ENCODE results near the gene SMIM21. TPM values are rescaled to one million over a fixed set of nuclear protein-coding genes. Genes with fewer than 3 reads are reported as not detected.
A peak's percentile ranks its signal among the peaks of the same experiment; 100 is the strongest.

SMIM21 gene
- total and polyA plus RNA-seq, 9 donors = not detected

DNA sequence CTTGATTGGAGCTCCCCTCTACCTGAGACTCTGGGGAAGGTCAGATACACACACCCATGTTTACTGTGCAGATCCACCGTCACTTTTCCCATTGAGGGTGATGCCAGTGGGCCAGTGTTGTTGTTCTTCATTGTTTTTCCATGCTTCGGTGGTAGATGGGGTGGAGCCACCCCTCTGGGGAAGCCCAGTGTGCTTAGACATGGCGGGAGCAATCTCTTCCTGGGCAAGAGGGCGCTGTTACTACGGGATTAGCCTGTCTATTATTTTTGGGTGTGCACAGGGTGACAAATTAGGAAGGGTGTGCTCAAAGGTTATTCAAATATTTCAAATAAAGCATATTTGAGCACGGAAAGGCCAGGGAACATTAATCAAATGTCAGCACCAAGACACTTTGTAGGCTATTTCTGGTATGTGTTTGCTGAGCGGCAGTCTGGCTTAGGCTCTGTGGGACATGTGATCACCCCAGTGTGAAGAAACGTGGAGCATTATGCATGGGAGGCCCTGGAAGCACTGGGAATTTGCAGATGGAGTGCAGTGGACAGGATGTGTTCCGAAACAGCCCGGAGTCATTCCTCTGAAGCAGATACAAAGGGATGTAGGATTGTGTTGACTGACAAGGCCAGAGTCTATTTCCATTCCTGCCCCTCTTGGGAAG lies 34.8 kb upstream of the SMIM21 start:
- Histone ChIP-seq H3K36me3 (ENCODE audit: control insufficient read depth, insufficient read depth, low read length) (no peaks in the 10 kb centered on the region), H3K27me3 (ENCODE audit: control insufficient read depth, insufficient read depth, low read length) (no peaks in the 10 kb centered on the region), H3K9me3 (replicated peaks; ENCODE audit: control insufficient read depth, low read depth, low read length) (peaks cover 3% of the 10 kb centered on the region), H3K4me3 (ENCODE audit: low read length) (no peak overlapping the region), H3K4me1 (ENCODE audit: control insufficient read depth, insufficient read depth, low read length) (no peaks in the 10 kb centered on the region), H3K27ac (ENCODE audit: low read length) (no peak overlapping the region)
- 53% methylated on average over 6 of the region's 10 CpGs for WGBS (ENCODE audit: insufficient coverage)
- DNase-seq = no peak

DNA sequence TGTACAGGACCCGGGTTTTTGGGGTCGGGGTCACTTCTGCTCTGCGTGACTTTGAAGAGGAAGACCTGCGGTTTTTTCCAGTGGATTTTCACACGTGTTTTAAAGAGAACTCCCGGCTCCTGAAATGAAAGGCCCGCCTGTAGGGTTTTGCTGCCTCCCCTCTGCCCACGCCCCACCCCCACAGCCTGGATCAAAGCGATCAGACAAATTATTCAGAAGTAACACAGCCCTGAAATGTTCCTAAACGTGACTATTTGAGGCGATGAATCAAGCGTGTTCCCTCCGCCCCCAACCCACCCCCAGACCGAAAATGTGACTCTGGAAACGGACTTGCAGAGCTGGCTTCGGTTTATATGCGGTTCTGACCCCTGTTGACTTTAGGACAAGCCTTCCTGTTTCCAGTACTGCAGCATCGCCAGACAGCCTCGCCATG lies 28.7 kb upstream of the SMIM21 start:
- Histone ChIP-seq H3K27ac (ENCODE audit: low read length) (peak overlapping the region; percentile 43), H3K36me3 (ENCODE audit: control insufficient read depth, insufficient read depth, low read length) (no peaks in the 10 kb centered on the region), H3K4me3 (ENCODE audit: low read length) (peak overlapping the region; percentile 30), H3K9me3 (replicated peaks; ENCODE audit: control insufficient read depth, low read depth, low read length) (peaks cover 3% of the 10 kb centered on the region), H3K27me3 (ENCODE audit: control insufficient read depth, insufficient read depth, low read length) (no peaks in the 10 kb centered on the region), H3K4me1 (ENCODE audit: control insufficient read depth, insufficient read depth, low read length) (peaks cover 15% of the 10 kb centered on the region)
- WGBS (ENCODE audit: insufficient coverage) = 12% methylated on average over 16 of the region's 19 CpGs
- DNase-seq = peak; percentile 29

GRCh38 chr18:75455249-75456198 lies 28.0 kb upstream of the SMIM21 start:
- Histone ChIP-seq H3K36me3 (ENCODE audit: control insufficient read depth, insufficient read depth, low read length) (no peaks in the 10 kb centered on the region), H3K4me1 (ENCODE audit: control insufficient read depth, insufficient read depth, low read length) (peaks cover 15% of the 10 kb centered on the region), H3K27ac (ENCODE audit: low read length) (peak overlapping the region; percentile 23), H3K27me3 (ENCODE audit: control insufficient read depth, insufficient read depth, low read length) (no peaks in the 10 kb centered on the region), H3K9me3 (replicated peaks; ENCODE audit: control insufficient read depth, low read depth, low read length) (peaks cover 3% of the 10 kb centered on the region), H3K4me3 (ENCODE audit: low read length) (peak overlapping the region; percentile 30)
- peak; percentile 72 for DNase-seq
- WGBS (ENCODE audit: insufficient coverage) = 3% methylated on average over 84 of the region's 84 CpGs

- WGBS (ENCODE audit: insufficient coverage) = 34% methylated on average over 11 of the region's 14 CpGs
- DNase-seq = peak; percentile 73
These were observed 26.7 kb upstream of the SMIM21 start for GRCh38 chr18:75454022-75454795.

GRCh38 chr18:75450906-75451305 lies 23.4 kb upstream of the SMIM21 start:
- Histone ChIP-seq H3K27ac (ENCODE audit: low read length) (no peak overlapping the region), H3K9me3 (replicated peaks; ENCODE audit: control insufficient read depth, low read depth, low read length) (no peaks in the 10 kb centered on the region), H3K36me3 (ENCODE audit: control insufficient read depth, insufficient read depth, low read length) (no peaks in the 10 kb centered on the region), H3K27me3 (ENCODE audit: control insufficient read depth, insufficient read depth, low read length) (no peaks in the 10 kb centered on the region), H3K4me3 (ENCODE audit: low read length) (no peak overlapping the region), H3K4me1 (ENCODE audit: control insufficient read depth, insufficient read depth, low read length) (peaks cover 11% of the 10 kb centered on the region)
- no peak for DNase-seq
- 47% methylated on average over 2 of the region's 3 CpGs for WGBS (ENCODE audit: insufficient coverage)

More at GRCh38 chr18:75454022-75454795, 26.7 kb upstream of the SMIM21 start:
- Histone ChIP-seq H3K4me3 (ENCODE audit: low read length) (no peak overlapping the region), H3K27ac (ENCODE audit: low read length) (peak overlapping the region; percentile 23), H3K36me3 (ENCODE audit: control insufficient read depth, insufficient read depth, low read length) (no peaks in the 10 kb centered on the region), H3K27me3 (ENCODE audit: control insufficient read depth, insufficient read depth, low read length) (no peaks in the 10 kb centered on the region), H3K9me3 (replicated peaks; ENCODE audit: control insufficient read depth, low read depth, low read length) (peaks cover 3% of the 10 kb centered on the region), H3K4me1 (ENCODE audit: control insufficient read depth, insufficient read depth, low read length) (peaks cover 15% of the 10 kb centered on the region)

- DNase-seq = peak; percentile 45
- Histone ChIP-seq H3K9me3 (replicated peaks; ENCODE audit: control insufficient read depth, low read depth, low read length) (no peaks in the 10 kb centered on the region), H3K4me1 (ENCODE audit: control insufficient read depth, insufficient read depth, low read length) (peaks cover 13% of the 10 kb centered on the region), H3K4me3 (ENCODE audit: low read length) (no peak overlapping the region), H3K27ac (ENCODE audit: low read length) (no peak overlapping the region), H3K27me3 (ENCODE audit: control insufficient read depth, insufficient read depth, low read length) (no peaks in the 10 kb centered on the region), H3K36me3 (ENCODE audit: control insufficient read depth, insufficient read depth, low read length) (no peaks in the 10 kb centered on the region)
- WGBS (ENCODE audit: insufficient coverage) = 28% methylated on average over 2 of the region's 5 CpGs
These were observed 14.4 kb upstream of the SMIM21 start for GRCh38 chr18:75441896-75442295.

DNA sequence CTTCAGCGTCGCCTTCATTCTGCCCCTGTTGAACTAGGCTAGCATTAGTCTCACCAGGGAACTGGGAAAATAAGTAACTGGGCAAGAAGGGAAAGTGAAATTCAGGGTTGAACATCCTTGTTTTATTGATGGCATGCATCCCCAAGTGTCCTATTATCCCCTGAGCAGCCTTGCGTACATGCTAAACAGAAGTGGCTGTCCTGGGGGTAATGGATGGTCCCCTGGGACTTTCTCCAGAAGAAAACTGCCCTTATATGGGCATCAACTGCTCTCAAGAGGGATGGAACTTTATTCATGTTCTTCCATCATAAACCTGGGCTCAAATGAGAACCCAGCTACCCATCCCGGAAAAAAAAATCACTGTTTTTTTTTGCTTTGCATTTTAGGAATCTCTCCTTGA lies 11.8 kb upstream of the SMIM21 start:
- WGBS (ENCODE audit: insufficient coverage) = 88% methylated on average over 3 of the region's 4 CpGs
- H3K27me3 ChIP-seq (ENCODE audit: control insufficient read depth, insufficient read depth, low read length) = no peaks in the 10 kb centered on the region
- no peaks in the 10 kb centered on the region for H3K36me3 ChIP-seq (ENCODE audit: control insufficient read depth, insufficient read depth, low read length)
- peaks cover 13% of the 10 kb centered on the region for H3K4me1 ChIP-seq (ENCODE audit: control insufficient read depth, insufficient read depth, low read length)
- no peak overlapping the region for H3K4me3 ChIP-seq (ENCODE audit: low read length)
- H3K9me3 ChIP-seq (replicated peaks; ENCODE audit: control insufficient read depth, low read depth, low read length) = no peaks in the 10 kb centered on the region
- H3K27ac ChIP-seq (ENCODE audit: low read length) = no peak overlapping the region
- no peak for DNase-seq

DNA sequence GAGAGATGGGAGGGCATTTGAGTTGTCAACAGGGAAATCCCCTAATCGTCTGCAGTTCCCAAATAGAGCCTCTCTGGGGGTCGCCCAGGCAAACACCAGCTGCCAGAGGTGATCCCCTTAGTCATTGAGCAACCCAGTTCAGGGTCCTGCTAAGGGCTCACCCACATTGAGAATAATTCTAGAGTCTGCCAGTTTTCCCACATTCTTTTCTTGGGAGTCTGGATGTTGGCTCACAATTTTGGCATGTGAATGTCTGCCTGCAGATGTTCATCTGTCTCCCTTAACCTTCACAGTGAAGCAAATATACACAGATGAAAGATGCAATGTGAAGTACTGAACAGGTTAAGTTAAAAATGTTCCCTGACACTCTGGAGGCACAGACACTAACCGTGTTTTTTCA lies 11.4 kb upstream of the SMIM21 start:
- Histone ChIP-seq H3K36me3 (ENCODE audit: control insufficient read depth, insufficient read depth, low read length) (no peaks in the 10 kb centered on the region), H3K27ac (ENCODE audit: low read length) (no peak overlapping the region), H3K9me3 (replicated peaks; ENCODE audit: control insufficient read depth, low read depth, low read length) (no peaks in the 10 kb centered on the region), H3K4me3 (ENCODE audit: low read length) (no peak overlapping the region), H3K27me3 (ENCODE audit: control insufficient read depth, insufficient read depth, low read length) (no peaks in the 10 kb centered on the region), H3K4me1 (ENCODE audit: control insufficient read depth, insufficient read depth, low read length) (peaks cover 13% of the 10 kb centered on the region)
- DNase-seq = no peak
- 14% methylated on average over 1 of the region's 3 CpGs for WGBS (ENCODE audit: insufficient coverage)

- H3K27ac ChIP-seq (ENCODE audit: low read length) = no peak overlapping the region
- no peak overlapping the region for H3K4me3 ChIP-seq (ENCODE audit: low read length)
- H3K36me3 ChIP-seq (ENCODE audit: control insufficient read depth, insufficient read depth, low read length) = no peaks in the 10 kb centered on the region
- H3K9me3 ChIP-seq (replicated peaks; ENCODE audit: control insufficient read depth, low read depth, low read length) = no peaks in the 10 kb centered on the region
- WGBS (ENCODE audit: insufficient coverage) = 79% methylated on average over 3 of the region's 3 CpGs
- no peak for DNase-seq
- no peaks in the 10 kb centered on the region for H3K27me3 ChIP-seq (ENCODE audit: control insufficient read depth, insufficient read depth, low read length)
- H3K4me1 ChIP-seq (ENCODE audit: control insufficient read depth, insufficient read depth, low read length) = peaks cover 13% of the 10 kb centered on the region
These were observed 10.5 kb upstream of the SMIM21 start for GRCh38 chr18:75437979-75438378.

DNA sequence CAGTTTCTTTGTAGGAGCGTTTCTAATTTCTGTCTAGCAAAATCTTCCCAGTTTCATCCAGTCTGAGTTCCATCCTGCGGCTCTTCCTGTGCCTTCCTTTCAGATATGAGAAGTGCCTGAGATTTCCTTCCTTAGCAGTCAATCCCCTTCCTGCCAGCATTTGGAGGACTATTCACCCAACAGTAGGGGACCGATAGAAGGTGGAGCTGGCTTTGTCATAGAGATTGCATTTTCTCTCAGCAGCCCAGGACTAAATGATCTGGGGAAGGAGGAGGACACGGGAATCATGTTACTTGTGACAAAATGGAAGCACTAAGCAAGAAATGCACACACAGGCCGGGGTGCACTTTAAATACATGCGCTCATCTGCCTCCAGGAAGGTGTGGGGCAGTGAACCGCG lies 5.6 kb upstream of the SMIM21 start:
- 68% methylated on average over 4 of the region's 8 CpGs for WGBS (ENCODE audit: insufficient coverage)
- Histone ChIP-seq H3K4me1 (ENCODE audit: control insufficient read depth, insufficient read depth, low read length) (no peaks in the 10 kb centered on the region), H3K9me3 (replicated peaks; ENCODE audit: control insufficient read depth, low read depth, low read length) (no peaks in the 10 kb centered on the region), H3K4me3 (ENCODE audit: low read length) (no peak overlapping the region), H3K27me3 (ENCODE audit: control insufficient read depth, insufficient read depth, low read length) (no peaks in the 10 kb centered on the region), H3K27ac (ENCODE audit: low read length) (no peak overlapping the region), H3K36me3 (ENCODE audit: control insufficient read depth, insufficient read depth, low read length) (no peaks in the 10 kb centered on the region)
- no peak for DNase-seq

Measured in muscle of leg (tissue), 11 donors.